ENCODE results near the gene CMYA5.

DNA sequence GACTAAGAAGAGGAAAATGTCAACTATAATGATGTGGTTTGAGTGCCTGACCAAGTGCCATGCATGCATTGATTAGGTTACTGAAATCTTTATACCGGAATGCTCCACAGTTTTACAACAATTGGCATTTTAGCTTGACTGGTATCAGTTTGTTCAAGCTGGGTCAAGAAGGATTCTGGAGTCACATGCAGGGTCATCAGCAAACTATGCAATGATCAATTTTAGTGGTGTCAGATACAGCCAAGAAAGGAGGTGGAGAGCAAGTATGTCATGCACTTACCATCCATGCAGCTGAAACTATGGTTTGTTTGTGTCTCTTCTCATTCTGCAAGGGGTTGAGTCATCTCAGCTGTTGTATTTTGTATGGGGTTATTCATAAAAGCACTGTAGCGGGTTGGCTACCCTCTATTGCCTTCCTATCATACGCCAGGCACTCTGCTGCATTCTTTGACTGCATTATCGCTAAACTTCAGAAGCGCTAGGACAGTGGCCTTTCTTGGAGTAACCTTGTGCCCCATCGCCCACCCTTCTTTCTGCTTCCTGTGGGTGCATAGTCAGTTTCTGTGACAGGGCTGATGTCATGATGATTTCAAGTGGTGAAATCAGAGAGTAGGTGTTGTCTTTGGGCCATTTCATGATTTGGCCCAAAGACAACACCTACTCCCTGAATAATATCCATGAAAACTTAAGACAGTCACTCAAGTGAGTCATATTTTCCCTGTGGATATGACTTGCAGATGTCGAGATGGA lies 156.0 kb downstream of the CMYA5 start:
- TF ChIP-seq, protein P1, sequence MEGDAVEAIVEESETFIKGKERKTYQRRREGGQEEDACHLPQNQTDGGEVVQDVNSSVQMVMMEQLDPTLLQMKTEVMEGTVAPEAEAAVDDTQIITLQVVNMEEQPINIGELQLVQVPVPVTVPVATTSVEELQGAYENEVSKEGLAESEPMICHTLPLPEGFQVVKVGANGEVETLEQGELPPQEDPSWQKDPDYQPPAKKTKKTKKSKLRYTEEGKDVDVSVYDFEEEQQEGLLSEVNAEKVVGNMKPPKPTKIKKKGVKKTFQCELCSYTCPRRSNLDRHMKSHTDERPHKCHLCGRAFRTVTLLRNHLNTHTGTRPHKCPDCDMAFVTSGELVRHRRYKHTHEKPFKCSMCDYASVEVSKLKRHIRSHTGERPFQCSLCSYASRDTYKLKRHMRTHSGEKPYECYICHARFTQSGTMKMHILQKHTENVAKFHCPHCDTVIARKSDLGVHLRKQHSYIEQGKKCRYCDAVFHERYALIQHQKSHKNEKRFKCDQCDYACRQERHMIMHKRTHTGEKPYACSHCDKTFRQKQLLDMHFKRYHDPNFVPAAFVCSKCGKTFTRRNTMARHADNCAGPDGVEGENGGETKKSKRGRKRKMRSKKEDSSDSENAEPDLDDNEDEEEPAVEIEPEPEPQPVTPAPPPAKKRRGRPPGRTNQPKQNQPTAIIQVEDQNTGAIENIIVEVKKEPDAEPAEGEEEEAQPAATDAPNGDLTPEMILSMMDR (IDR thresholded peaks at IDR 0.05; ENCODE audit: low read depth, low read length, poor library complexity, severe bottlenecking) = no peak
- no peak for TF ChIP-seq EZH2phosphoT487 (IDR thresholded peaks at IDR 0.05; ENCODE audit: borderline replicate concordance, low read length)

Measured in DOHH2 (cell line).